Measurements from ENCODE around the gene ZNF445. TPM values are rescaled to one million over a fixed set of nuclear protein-coding genes. Genes with fewer than 3 reads are reported as not detected.

Gene ZNF445
- total and polyA plus RNA-seq, 9 of the 15 experiments (the other 6 are each of a cell fraction or from before 2014, with no cell fraction given), result 1.2 to 26.9 (median 10.6) TPM

- peak in 2 of 3 experiments; percentile 70 to 89 for TF ChIP-seq YY1 (IDR thresholded peaks at IDR 0.05; ENCODE audit: borderline replicate concordance in 1 of 3, control insufficient read depth in 1 of 3, extremely low read depth in 1 of 3, insufficient read depth in 3 of 3, insufficient read length in 1 of 3, insufficient replicate concordance in 2 of 3, low read depth in 1 of 3, low read length in 2 of 3)
- TF ChIP-seq MIER1 (IDR thresholded peaks at IDR 0.05; ENCODE audit: low read depth), result peak; percentile 27; the same call in 1 of the 2 replicates
- no peak for TF ChIP-seq ZNF512 (tag; IDR thresholded peaks at IDR 0.05)
- 0 out of 2 replicates have a peak, but pooled peaks have one; percentile 21 for TF ChIP-seq ZFPM2 (CRISPR knock-in tag; IDR thresholded peaks at IDR 0.05)
- no peak for TF ChIP-seq ZNF184 (CRISPR knock-in tag; IDR thresholded peaks at IDR 0.05)
- no peak for TF ChIP-seq NFIX (CRISPR knock-in tag; IDR thresholded peaks at IDR 0.05; ENCODE audit: low read depth)
- TF ChIP-seq ZNF143 (CRISPR knock-in tag; IDR thresholded peaks at IDR 0.05), result no peak
- TF ChIP-seq HMGN3 (IDR thresholded peaks at IDR 0.05; ENCODE audit: borderline replicate concordance, extremely low read depth, insufficient read length, low read depth, low read length), result peak; percentile 96
- TF ChIP-seq WHSC1 (IDR thresholded peaks at IDR 0.05; ENCODE audit: low read length), result no peak
- no peak for TF ChIP-seq BRCA1 (IDR thresholded peaks at IDR 0.05)
- TF ChIP-seq BRCA1 (CRISPR knock-in tag; IDR thresholded peaks at IDR 0.05), result no peak
- TF ChIP-seq NFRKB (IDR thresholded peaks at IDR 0.05; ENCODE audit: low read depth), result peak; percentile 89
- TF ChIP-seq USF2 (CRISPR knock-in tag; IDR thresholded peaks at IDR 0.05), result no peak
- no peak for TF ChIP-seq CBX2 (IDR thresholded peaks at IDR 0.05; ENCODE audit: insufficient read depth, low read length, poor library complexity, severe bottlenecking)
- TF ChIP-seq FOXP4 (CRISPR knock-in tag; IDR thresholded peaks at IDR 0.05; ENCODE audit: borderline replicate concordance), result peak; percentile 53; the same call in 1 of the 2 replicates
- no peak for TF ChIP-seq ID3 (CRISPR knock-in tag; IDR thresholded peaks at IDR 0.05)
- peak; percentile 87; the same call in 1 of the 2 replicates for TF ChIP-seq ID3 (tag; IDR thresholded peaks at IDR 0.05)
- TF ChIP-seq ZNF707 (CRISPR knock-in tag; conservative IDR thresholded peaks at IDR 0.05), result no peak
- no peak for TF ChIP-seq RBM34 (IDR thresholded peaks at IDR 0.05; ENCODE audit: borderline replicate concordance, insufficient read depth, low read length)
- no peak; the same call in 1 of the 2 replicates for TF ChIP-seq KLF6 (CRISPR knock-in tag; IDR thresholded peaks at IDR 0.05; ENCODE audit: borderline replicate concordance)
- TF ChIP-seq PCBP1 (IDR thresholded peaks at IDR 0.05; ENCODE audit: low read depth, low read length, poor library complexity, severe bottlenecking), result no peak
- peak; percentile 88 for TF ChIP-seq GATAD2B (IDR thresholded peaks at IDR 0.05; ENCODE audit: borderline replicate concordance)
- TF ChIP-seq ZC3H8 (IDR thresholded peaks at IDR 0.05), result no peak
These were observed 37.8 kb downstream of the ZNF445 start (continued) for GRCh38 chr3:44439499-44440295.

Measured in K562 (cell line).